Measurements from ENCODE around the gene FCGBP. TPM values are rescaled to one million over a fixed set of nuclear protein-coding genes. Genes with fewer than 3 reads are reported as not detected.
"Not testable (repeated sequence)": the region's sequence is repeated elsewhere in the genome, so short reads cannot be mapped to it uniquely, and the experiment has no call there.

FCGBP gene
- total RNA-seq, 5 donors from 2014 or later (not counting 1 experiment from before 2014, with no cell fraction given): 12.6 to 88.0 (median 43.3) TPM

DNA sequence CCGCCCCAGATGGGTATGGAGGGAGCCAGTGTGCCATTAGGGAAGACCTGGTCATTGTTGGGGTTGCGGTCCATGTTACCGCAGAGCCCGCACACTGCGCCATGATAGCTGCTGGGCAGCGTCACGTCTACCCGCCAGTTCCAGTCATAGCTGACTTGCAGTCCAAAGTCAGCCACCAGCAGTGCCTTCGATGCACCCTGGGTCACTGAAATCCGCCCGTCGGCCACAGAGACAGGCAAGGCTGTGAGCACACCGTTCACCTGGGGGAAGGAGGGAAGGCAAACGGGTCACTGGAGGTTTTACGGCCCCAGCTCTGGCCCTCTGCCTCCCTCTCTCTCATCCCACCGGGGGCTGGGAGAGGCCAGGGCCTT lies 40.2 kb downstream of the FCGBP start:
- Histone ChIP-seq H3K36me3 (ENCODE audit: control insufficient read depth in 2 of 2, extremely low read depth in 1 of 2, insufficient read depth in 1 of 2, low read length in 1 of 2) (peaks cover 3 to 15% of the 10 kb centered on the region in 2 donors), H3K4me1 (ENCODE audit: control insufficient read depth in 1 of 2, extremely low read depth in 1 of 2, insufficient read depth in 2 of 2, low read length in 2 of 2) (peaks cover 0 to 19% of the 10 kb centered on the region in 2 experiments)
- H3K27ac ChIP-seq (ENCODE audit: low read length); H3K27ac Mint-ChIP-seq; ATAC-seq (replicated peaks in 1 of 4); H3K9me3 ChIP-seq; H3K4me3 ChIP-seq (ENCODE audit: control insufficient read depth in 1 of 2, extremely low read depth in 1 of 2, low read length in 1 of 2); H3K27me3 Mint-ChIP-seq; H3K27me3 ChIP-seq (replicated peaks in 1 of 2; ENCODE audit: control insufficient read depth in 2 of 2, extremely low read depth in 1 of 2, insufficient read depth in 2 of 2, low read length in 1 of 2); H3K9me3 Mint-ChIP-seq; H3K4me3 Mint-ChIP-seq; H3K36me3 Mint-ChIP-seq; DNase-seq; POLR2A ChIA-PET: not testable (repeated sequence)
- CTCF ChIA-PET: interaction anchor here in 1 of 2 donors (1.0 kb wide), 1 partner anchor 77 kb away, joined by 4 read pairs; the partner anchor contains the start of gene PSMC4
- peaks cover 3 to 25% (median 15%) of the 10 kb centered on the region in 3 donors for H3K4me1 Mint-ChIP-seq
- 94% methylated on average over 7 of the region's 16 CpGs for WGBS (ENCODE audit: insufficient coverage)

DNA sequence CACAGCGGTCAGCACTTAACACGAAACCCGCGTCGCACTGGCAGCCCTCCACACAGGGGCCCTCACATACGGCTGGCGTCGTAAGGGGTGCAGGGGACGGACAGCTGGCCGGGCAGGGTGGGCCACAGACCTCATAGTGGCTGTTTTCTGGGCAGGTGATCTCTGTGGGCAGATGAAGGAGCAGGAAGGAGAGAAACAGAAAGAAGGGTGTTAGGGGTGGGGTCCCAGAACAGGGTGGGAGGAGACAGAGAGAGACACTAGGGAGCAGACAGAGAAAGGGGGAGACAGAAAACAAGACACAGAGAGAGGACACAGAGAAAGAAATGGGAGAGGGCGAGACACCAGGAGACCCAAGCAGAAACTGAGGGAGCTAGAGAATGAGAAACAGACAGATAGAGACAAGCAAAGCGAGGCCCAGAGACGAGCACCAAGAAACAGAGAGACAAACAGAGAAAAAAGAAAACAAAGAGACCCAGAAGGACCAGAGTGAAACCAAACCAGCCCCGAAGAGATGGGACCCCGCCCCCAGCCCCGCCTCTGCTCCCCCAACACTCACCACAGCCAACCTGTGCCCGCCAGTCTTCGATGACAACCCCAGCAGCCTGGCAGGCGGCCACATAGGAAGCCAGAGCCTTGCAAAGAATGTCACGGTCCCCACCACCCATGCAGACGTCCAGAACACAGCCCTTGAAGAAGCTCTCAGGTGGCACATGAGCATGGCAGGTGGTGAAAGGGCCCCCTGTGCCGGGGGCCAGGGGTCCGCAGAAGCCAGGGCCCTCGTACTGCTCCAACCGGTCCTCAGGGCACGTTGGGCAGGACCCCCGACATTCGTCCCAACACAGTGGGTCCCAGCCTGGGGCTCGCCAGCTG lies 40.8 kb downstream of the FCGBP start:
- CTCF ChIA-PET; H3K27me3 ChIP-seq (replicated peaks in 1 of 2; ENCODE audit: control insufficient read depth in 2 of 2, extremely low read depth in 1 of 2, insufficient read depth in 2 of 2, low read length in 1 of 2); H3K27me3 Mint-ChIP-seq; H3K36me3 Mint-ChIP-seq; H3K9me3 ChIP-seq; H3K9me3 Mint-ChIP-seq: not testable (repeated sequence)
- Histone ChIP-seq H3K27ac (ENCODE audit: low read length) (peak overlapping the region; percentile 21), H3K4me1 (ENCODE audit: control insufficient read depth in 1 of 2, extremely low read depth in 1 of 2, insufficient read depth in 2 of 2, low read length in 2 of 2) (peaks cover 0 to 19% of the 10 kb centered on the region in 2 experiments), H3K36me3 (ENCODE audit: control insufficient read depth in 2 of 2, extremely low read depth in 1 of 2, insufficient read depth in 1 of 2, low read length in 1 of 2) (peaks cover 3 to 15% of the 10 kb centered on the region in 2 donors), H3K4me3 (ENCODE audit: control insufficient read depth in 1 of 2, extremely low read depth in 1 of 2, low read length in 1 of 2) (peak overlapping the region in 1 of 2 donors; percentile 13)
- POLR2A ChIA-PET: interaction anchor here in 1 of 2 donors (0.6 kb wide), 1 partner anchor 49 kb away, joined by 8 read pairs; no protein-coding TSS in a partner anchor
- DNase-seq (peak in 33 of 35 experiments; percentile 25 to 89 (median 72)), ATAC-seq (replicated peaks in 1 of 4) (peak; percentile 28 to 81 (median 60))
- WGBS (ENCODE audit: insufficient coverage): 82% methylated on average over 5 of the region's 29 CpGs
- peak overlapping the region in 1 of 2 donors; percentile 82 for H3K27ac Mint-ChIP-seq
- H3K4me1 Mint-ChIP-seq: peaks cover 3 to 19% (median 13%) of the 10 kb centered on the region in 3 donors
- H3K4me3 Mint-ChIP-seq: peak overlapping the region in 2 of 3 donors; percentile 2 to 47

DNA sequence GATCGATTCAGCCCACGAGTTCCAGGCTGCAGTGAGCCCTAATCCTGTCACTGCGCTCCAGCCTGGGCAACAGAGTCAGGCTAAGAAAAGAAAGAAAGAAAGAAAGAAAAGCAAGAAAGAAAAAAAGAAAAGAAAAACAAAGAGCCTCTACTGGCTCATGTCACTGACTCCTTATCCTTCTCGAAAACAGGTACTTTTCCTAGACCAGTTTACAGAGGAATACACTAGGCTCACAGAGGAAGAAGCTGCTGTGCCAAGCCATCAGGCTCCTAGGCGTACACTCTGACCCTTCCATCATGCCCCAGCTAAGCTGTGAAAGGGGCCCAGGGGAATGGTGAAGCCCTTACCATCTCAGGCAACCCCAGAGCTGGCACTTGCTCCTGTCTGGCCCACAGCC lies 41.9 kb downstream of the FCGBP start:
- H3K27ac Mint-ChIP-seq; H3K36me3 Mint-ChIP-seq; H3K9me3 Mint-ChIP-seq; CTCF ChIA-PET; H3K4me3 ChIP-seq (ENCODE audit: control insufficient read depth in 1 of 2, extremely low read depth in 1 of 2, low read length in 1 of 2); H3K9me3 ChIP-seq; ATAC-seq (replicated peaks in 1 of 4); H3K27ac ChIP-seq (ENCODE audit: low read length); H3K27me3 ChIP-seq (replicated peaks in 1 of 2; ENCODE audit: control insufficient read depth in 2 of 2, extremely low read depth in 1 of 2, insufficient read depth in 2 of 2, low read length in 1 of 2); DNase-seq; H3K27me3 Mint-ChIP-seq; POLR2A ChIA-PET: not testable (repeated sequence)
- Mint-ChIP-seq H3K4me3 (peak overlapping the region in 1 of 3 donors; percentile 32), H3K4me1 (peaks cover 3 to 19% (median 13%) of the 10 kb centered on the region in 3 donors)
- WGBS (ENCODE audit: insufficient coverage): 88% methylated on average over 3 of the region's 5 CpGs
- peaks cover 3 to 15% of the 10 kb centered on the region in 2 donors for H3K36me3 ChIP-seq (ENCODE audit: control insufficient read depth in 2 of 2, extremely low read depth in 1 of 2, insufficient read depth in 1 of 2, low read length in 1 of 2)
- peaks cover 0 to 14% of the 10 kb centered on the region in 2 experiments for H3K4me1 ChIP-seq (ENCODE audit: control insufficient read depth in 1 of 2, extremely low read depth in 1 of 2, insufficient read depth in 2 of 2, low read length in 2 of 2)

DNA sequence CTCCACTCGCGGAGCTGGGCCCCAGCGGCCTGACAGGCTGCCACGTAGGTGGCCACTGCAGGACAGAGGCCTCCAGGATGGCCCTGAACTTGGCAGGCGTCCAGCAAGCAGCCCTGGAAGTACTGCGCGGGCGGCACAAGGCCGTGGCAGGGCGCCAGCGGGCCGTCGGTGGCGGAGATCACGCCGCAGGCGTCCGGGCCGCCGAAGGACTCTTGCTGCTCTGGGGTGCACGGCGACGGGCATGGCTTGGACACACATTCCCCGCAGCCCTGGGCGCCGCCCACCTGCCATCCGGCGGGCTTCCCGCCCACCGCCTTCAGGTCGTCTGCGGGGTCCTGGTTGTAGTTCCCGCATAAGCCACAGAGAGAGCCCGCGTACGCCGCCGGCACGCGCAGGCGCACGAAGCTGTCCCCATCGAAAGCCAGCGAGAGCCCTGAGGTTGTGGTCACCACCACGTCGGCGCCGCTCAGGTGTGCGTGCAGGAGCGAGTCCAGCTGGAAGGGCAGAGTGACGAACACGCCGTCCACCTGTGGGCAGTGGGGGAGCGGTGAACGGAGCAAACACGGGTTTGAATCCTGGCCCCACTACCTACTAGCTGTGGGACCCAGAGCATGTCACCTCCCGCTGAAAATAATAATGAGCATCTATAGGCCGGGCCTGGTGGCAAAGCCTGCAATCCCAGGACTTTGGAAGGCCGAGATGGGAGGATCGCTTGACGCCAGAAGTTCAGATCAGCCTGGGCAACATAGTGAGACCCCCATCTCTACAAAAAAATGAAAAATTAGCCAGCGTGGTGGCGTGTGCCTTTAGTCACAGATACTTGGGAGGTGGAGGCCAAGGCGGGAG lies 42.6 kb downstream of the FCGBP start:
- WGBS (ENCODE audit: insufficient coverage): 84% methylated on average over 63 of the region's 64 CpGs
- H3K4me1 Mint-ChIP-seq: peaks cover 3 to 19% (median 13%) of the 10 kb centered on the region in 3 donors
- H3K9me3 ChIP-seq; H3K27me3 Mint-ChIP-seq; H3K27me3 ChIP-seq (replicated peaks in 1 of 2; ENCODE audit: control insufficient read depth in 2 of 2, extremely low read depth in 1 of 2, insufficient read depth in 2 of 2, low read length in 1 of 2); H3K9me3 Mint-ChIP-seq; H3K27ac Mint-ChIP-seq; POLR2A ChIA-PET; H3K4me3 ChIP-seq (ENCODE audit: control insufficient read depth in 1 of 2, extremely low read depth in 1 of 2, low read length in 1 of 2); H3K27ac ChIP-seq (ENCODE audit: low read length); CTCF ChIA-PET; H3K36me3 Mint-ChIP-seq: not testable (repeated sequence)
- H3K36me3 ChIP-seq (ENCODE audit: control insufficient read depth in 2 of 2, extremely low read depth in 1 of 2, insufficient read depth in 1 of 2, low read length in 1 of 2): peaks cover 3 to 15% of the 10 kb centered on the region in 2 donors
- peaks cover 0 to 14% of the 10 kb centered on the region in 2 experiments for H3K4me1 ChIP-seq (ENCODE audit: control insufficient read depth in 1 of 2, extremely low read depth in 1 of 2, insufficient read depth in 2 of 2, low read length in 2 of 2)
- DNase-seq: peak in 5 of 35 experiments; percentile 11 to 26 (median 19)
- H3K4me3 Mint-ChIP-seq: peak overlapping the region in 2 of 3 donors; percentile 16 to 32
- peak in 2 of 4 experiments; percentile 24 to 32 for ATAC-seq (replicated peaks in 1 of 4)

DNA sequence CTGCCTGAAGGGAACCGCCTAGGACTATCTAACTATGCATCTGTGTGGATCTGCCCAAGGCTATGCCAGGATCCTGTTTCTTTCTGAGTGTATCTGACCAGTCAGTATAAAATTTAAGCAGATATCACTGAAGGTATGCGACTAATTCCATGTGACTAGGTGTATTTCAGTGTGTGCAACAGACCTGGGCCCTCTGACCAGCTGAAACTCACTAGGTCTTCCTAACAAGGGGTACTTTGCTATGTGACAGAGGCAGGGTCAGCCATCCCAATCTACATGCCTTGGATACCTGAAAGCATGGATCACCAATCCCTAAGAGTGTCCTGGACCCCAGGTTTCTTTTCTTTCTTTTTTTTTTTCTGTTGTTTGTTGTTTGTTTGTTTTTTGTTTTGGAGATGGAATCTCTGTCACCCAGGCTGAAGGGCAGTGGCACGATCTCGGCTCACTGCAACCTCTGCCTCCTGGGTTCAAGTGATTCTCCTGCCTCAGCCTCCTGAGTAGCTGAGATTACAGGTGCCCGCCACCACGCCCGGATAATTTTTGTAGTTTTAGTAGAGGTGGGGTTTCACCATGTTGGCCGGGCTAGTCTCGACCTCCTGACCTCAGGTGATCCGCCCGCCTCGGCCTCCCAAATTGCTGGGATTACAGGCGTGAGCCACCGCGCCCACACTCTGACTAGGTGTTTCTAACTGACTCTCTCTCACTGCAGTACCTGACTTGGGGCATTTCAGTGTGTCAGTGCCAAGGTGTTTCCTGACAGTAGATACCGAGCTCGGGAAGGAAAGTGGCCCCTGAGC lies 43.5 kb downstream of the FCGBP start:
- WGBS (ENCODE audit: insufficient coverage): 90% methylated on average over 16 of the region's 17 CpGs
- POLR2A ChIA-PET: no interaction called here

More for the DNA sequence above, 43.5 kb downstream of the FCGBP start:
- H3K4me1 Mint-ChIP-seq: peaks cover 3 to 19% (median 13%) of the 10 kb centered on the region in 3 donors
- no peaks in the 10 kb centered on the region for H3K9me3 ChIP-seq
- peaks cover 6 to 15% of the 10 kb centered on the region in 2 donors for H3K36me3 ChIP-seq (ENCODE audit: control insufficient read depth in 2 of 2, extremely low read depth in 1 of 2, insufficient read depth in 1 of 2, low read length in 1 of 2)
- peaks cover 0 to 14% of the 10 kb centered on the region in 2 experiments for H3K4me1 ChIP-seq (ENCODE audit: control insufficient read depth in 1 of 2, extremely low read depth in 1 of 2, insufficient read depth in 2 of 2, low read length in 2 of 2)
- peaks cover 9% of the 10 kb centered on the region for H3K36me3 Mint-ChIP-seq
- no peaks in the 10 kb centered on the region for H3K27me3 ChIP-seq (replicated peaks in 1 of 2; ENCODE audit: control insufficient read depth in 2 of 2, extremely low read depth in 1 of 2, insufficient read depth in 2 of 2, low read length in 1 of 2)
- H3K4me3 Mint-ChIP-seq: peak overlapping the region in 1 of 3 donors; percentile 16
- H3K9me3 Mint-ChIP-seq: no peaks in the 10 kb centered on the region
- H3K4me3 ChIP-seq (ENCODE audit: control insufficient read depth in 1 of 2, extremely low read depth in 1 of 2, low read length in 1 of 2): no peak overlapping the region
- ATAC-seq (replicated peaks in 1 of 4): no peak
- DNase-seq: no peak
- no peaks in the 10 kb centered on the region for H3K27me3 Mint-ChIP-seq
- CTCF ChIA-PET: no interaction called here
- H3K27ac Mint-ChIP-seq: peak overlapping the region in 1 of 2 donors; percentile 36
- H3K27ac ChIP-seq (ENCODE audit: low read length): no peak overlapping the region

All from T-cell (primary cell).